OCI-LY3 (cell line): Measurements from ENCODE around the gene LMO3.

Source experiments
- CTCF ChIP-seq: fragments of 200-600, 300-600 bp; sonication (generic); IDR thresholded peaks from 2 replicates; pipeline ENCODE4 v1.5.1; 2014; ENCODE audit warnings: antibody characterized with exemption, low read length, low read depth
- EZH2phosphoT487 ChIP-seq: fragments of 200-600 bp; shearing (Covaris generic); IDR thresholded peaks from 2 replicates; pipeline ENCODE4 v1.6.1; 2018; ENCODE audit warnings: antibody characterized with exemption, mixed run types, low read depth

- TF ChIP-seq CTCF (no peak), EZH2phosphoT487 (no peak)
Measured at GRCh38 chr12:16607906-16608775, 2.2 kb upstream of the LMO3 start.
